ENCODE data around the gene MEF2C. TPM values are rescaled to one million over a fixed set of nuclear protein-coding genes. Genes with fewer than 3 reads are reported as not detected.

MEF2C gene
- total RNA-seq, 2 donors from 2014 or later, result 36.1 to 57.5 TPM

DNA sequence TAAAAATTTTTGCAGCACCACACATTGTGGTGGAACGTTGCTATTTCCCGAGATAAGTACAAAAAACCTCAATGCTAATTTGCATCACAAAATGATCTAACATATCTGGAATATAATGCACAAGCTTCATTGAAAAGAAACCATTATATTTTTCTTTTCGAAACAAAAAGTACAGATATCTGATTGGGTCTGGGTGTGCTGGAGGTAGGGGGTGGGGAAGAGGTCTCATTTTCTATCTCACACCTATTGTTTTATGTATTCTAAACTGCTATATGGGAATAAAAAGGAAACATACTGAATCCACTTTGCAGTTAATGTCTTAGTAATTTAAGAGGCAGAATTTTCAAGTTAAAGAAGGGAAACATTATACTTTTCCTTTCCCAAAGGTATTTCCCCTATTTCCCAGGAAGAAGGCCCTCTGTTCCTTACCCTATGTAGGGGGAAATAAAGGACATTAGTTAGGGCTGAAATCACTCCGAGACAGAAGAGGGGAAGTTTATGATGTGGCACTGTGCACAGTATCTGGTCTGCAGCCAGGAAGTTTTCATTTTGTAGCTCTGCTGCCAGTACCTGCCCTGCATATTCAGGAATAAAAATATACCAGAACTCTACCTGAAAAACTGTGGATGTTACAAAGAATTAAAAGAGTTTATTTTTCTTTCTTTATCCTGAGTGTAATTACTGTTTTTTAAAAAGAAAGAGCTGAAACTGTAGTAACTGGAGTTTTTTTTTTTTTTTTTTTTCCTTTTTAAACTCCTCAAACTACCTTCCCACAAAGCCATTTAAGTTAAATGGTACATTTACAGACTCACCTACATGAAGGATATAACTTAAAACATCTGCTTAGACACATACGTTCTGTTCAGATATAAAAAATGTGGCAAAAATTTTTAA lies 7.4 kb downstream of the MEF2C start:
- H3K27ac ChIP-seq, result peak overlapping the region; percentile 14 to 59
- DNase-seq (ENCODE audit: low spot score), result no peak
- TF ChIP-seq, protein P1, sequence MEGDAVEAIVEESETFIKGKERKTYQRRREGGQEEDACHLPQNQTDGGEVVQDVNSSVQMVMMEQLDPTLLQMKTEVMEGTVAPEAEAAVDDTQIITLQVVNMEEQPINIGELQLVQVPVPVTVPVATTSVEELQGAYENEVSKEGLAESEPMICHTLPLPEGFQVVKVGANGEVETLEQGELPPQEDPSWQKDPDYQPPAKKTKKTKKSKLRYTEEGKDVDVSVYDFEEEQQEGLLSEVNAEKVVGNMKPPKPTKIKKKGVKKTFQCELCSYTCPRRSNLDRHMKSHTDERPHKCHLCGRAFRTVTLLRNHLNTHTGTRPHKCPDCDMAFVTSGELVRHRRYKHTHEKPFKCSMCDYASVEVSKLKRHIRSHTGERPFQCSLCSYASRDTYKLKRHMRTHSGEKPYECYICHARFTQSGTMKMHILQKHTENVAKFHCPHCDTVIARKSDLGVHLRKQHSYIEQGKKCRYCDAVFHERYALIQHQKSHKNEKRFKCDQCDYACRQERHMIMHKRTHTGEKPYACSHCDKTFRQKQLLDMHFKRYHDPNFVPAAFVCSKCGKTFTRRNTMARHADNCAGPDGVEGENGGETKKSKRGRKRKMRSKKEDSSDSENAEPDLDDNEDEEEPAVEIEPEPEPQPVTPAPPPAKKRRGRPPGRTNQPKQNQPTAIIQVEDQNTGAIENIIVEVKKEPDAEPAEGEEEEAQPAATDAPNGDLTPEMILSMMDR (IDR thresholded peaks at IDR 0.05), result no peak
- H3K36me3 ChIP-seq, result no peaks in the 10 kb centered on the region
- H3K4me1 ChIP-seq, result peaks cover 0 to 56% of the 10 kb centered on the region in 2 donors
- no peaks in the 10 kb centered on the region for H3K27me3 ChIP-seq
- peak overlapping the region in 1 of 2 donors; percentile 17 for H3K4me3 ChIP-seq
- no peaks in the 10 kb centered on the region for H3K9me3 ChIP-seq

DNA sequence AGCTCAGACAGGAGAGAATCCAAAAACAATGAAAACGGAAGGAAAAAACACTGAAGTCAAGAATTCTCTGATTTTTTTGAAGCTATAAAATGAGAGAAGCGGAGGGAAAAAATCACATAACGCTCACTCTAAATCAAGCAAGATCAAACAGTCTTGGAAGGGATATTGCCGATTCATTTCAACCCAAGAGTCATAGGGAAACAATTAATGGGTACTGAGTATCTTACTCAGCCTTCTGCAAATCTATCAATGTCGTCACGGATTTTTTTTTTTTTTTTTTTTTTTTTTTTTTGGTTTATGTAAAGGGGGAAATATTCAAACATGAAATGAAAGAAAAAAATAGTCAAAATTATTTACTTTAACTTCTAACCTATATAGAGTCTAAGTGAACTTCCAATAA lies 9.5 kb downstream of the MEF2C start:
- peaks cover 0 to 54% of the 10 kb centered on the region in 2 donors for H3K4me1 ChIP-seq
- TF ChIP-seq, protein P1 (IDR thresholded peaks at IDR 0.05), result no peak
- DNase-seq (ENCODE audit: low spot score), result no peak
- H3K4me3 ChIP-seq, result no peak overlapping the region
- H3K36me3 ChIP-seq, result no peaks in the 10 kb centered on the region
- no peak overlapping the region for H3K27ac ChIP-seq
- H3K9me3 ChIP-seq, result no peaks in the 10 kb centered on the region
- no peaks in the 10 kb centered on the region for H3K27me3 ChIP-seq

DNA sequence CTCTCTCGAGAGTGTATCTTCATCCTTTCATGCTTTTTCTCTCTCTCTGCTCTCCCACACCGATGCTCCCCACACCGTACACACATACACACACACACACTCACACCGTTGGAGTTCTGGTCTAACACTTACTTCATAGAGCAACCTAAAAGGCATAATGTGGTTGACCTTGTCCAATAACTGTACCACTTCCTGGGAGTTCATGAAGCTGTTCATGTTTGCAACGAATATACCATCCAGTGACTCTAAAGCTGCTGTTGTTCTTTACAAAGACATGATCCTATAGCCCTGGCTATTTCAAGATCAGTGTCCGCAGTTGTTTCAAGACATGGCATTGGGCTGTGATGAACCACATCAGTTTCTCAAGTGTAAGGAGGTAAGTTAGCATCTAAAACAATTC lies 10.0 kb downstream of the MEF2C start:
- no peak for DNase-seq (ENCODE audit: low spot score)
- Histone ChIP-seq H3K9me3 (no peaks in the 10 kb centered on the region), H3K4me1 (peaks cover 0 to 52% of the 10 kb centered on the region in 2 donors), H3K27me3 (no peaks in the 10 kb centered on the region), H3K27ac (no peak overlapping the region), H3K4me3 (no peak overlapping the region), H3K36me3 (no peaks in the 10 kb centered on the region)
- TF ChIP-seq, protein P1 (IDR thresholded peaks at IDR 0.05), result no peak

DNA sequence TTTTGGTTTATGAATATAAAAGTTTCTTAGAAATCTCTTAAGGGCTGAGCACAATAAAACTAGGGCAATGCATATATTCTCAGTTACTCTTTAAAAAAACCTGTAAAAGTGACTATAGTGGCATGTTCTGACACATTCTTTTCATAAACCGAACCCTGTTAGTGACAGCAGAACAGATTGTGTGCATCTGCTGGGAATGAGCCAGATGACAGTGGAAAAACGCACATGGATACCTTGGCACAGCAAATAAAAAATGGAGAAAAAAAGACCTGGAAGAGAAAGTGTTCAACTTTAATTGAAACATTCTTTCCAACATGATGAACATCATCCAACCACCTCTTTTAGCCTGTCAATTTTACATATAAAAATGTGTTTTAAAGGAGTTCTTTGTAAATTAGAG lies 12.7 kb downstream of the MEF2C start:
- Histone ChIP-seq H3K4me3 (no peak overlapping the region), H3K27me3 (no peaks in the 10 kb centered on the region), H3K27ac (no peak overlapping the region), H3K36me3 (no peaks in the 10 kb centered on the region), H3K4me1 (peaks cover 0 to 28% of the 10 kb centered on the region in 2 donors), H3K9me3 (no peaks in the 10 kb centered on the region)
- DNase-seq (ENCODE audit: low spot score), result no peak
- TF ChIP-seq, protein P1 (IDR thresholded peaks at IDR 0.05), result no peak

DNA sequence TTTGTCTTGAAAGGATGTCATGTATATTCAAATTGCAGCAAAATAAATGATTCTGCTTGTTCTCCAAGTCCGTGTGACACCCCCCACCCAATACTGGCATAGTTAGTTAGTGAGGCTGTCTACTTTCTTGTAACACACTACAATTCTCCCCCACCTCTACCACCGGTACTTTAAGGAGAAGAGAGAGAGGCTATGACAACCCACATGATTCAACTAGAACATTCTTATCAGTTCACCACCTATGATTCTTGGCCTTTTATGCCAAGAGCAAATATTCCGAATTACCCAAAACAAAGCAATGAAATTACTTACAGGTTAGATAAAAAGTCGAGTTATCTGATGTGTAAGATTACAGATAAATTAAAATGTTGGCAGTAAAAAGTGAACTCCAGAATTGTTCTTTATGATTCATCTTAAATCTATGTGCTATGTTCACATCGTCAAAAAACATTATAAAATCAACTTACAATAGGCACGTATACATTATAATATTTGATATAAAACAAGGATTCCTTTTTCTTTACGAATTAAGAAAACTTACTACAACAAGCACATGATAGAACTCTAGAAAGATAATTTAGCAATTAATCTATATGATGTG lies 14.4 kb downstream of the MEF2C start:
- Histone ChIP-seq H3K27me3 (no peaks in the 10 kb centered on the region), H3K27ac (no peak overlapping the region), H3K9me3 (no peaks in the 10 kb centered on the region), H3K4me1 (peaks cover 0 to 15% of the 10 kb centered on the region in 2 donors), H3K36me3 (no peaks in the 10 kb centered on the region), H3K4me3 (no peak overlapping the region)
- TF ChIP-seq, protein P1 (IDR thresholded peaks at IDR 0.05), result no peak
- no peak for DNase-seq (ENCODE audit: low spot score)

All from right atrium auricular region (tissue), 2 donors.